ENCODE measurements around the gene ZBTB7B.

ZBTB7B gene

GRCh38 chr1:154998818-154999570, 3.6 kb upstream of the ZBTB7B start (continued):
- TF ChIP-seq PATZ1 (tag by site-specific recombination; IDR thresholded peaks at IDR 0.05) (peak; percentile 84), SP3 (tag by site-specific recombination; IDR thresholded peaks at IDR 0.05) (0 out of 2 replicates have a peak, but pooled peaks have one; percentile 16), ZBTB7A (tag by site-specific recombination; IDR thresholded peaks at IDR 0.05; ENCODE audit: low read depth) (no peak), ZEB2 (tag by site-specific recombination; IDR thresholded peaks at IDR 0.05) (0 out of 2 replicates have a peak, but pooled peaks have one; percentile 55), HOXA7 (CRISPR knock-in tag; IDR thresholded peaks at IDR 0.05; ENCODE audit: borderline replicate concordance) (no peak), ZNF837 (tag by site-specific recombination; IDR thresholded peaks at IDR 0.05) (no peak), ZNF302 (tag by site-specific recombination; IDR thresholded peaks at IDR 0.05; ENCODE audit: low read depth) (no peak), ZNF423 (tag by site-specific recombination; IDR thresholded peaks at IDR 0.05) (no peak), ZNF600 (tag by site-specific recombination; IDR thresholded peaks at IDR 0.05) (0 out of 2 replicates have a peak, but pooled peaks have one; percentile 12), ZNF223 (tag by site-specific recombination; IDR thresholded peaks at IDR 0.05) (no peak), ZIC2 (tag by site-specific recombination; IDR thresholded peaks at IDR 0.05) (0 out of 2 replicates have a peak, but pooled peaks have one; percentile 15), RBAK (tag by site-specific recombination; IDR thresholded peaks at IDR 0.05) (no peak), ZFP37 (tag by site-specific recombination; IDR thresholded peaks at IDR 0.05) (0 out of 2 replicates have a peak, but pooled peaks have one; percentile 42), PRDM2 (tag by site-specific recombination; IDR thresholded peaks at IDR 0.05; ENCODE audit: borderline replicate concordance) (no peak), ZNF558 (tag by site-specific recombination; IDR thresholded peaks at IDR 0.05) (no peak), ZNF621 (tag by site-specific recombination; IDR thresholded peaks at IDR 0.05) (no peak), ZNF174 (tag by site-specific recombination; IDR thresholded peaks at IDR 0.05) (no peak), ZNF2 (tag by site-specific recombination; IDR thresholded peaks at IDR 0.05) (0 out of 2 replicates have a peak, but pooled peaks have one; percentile 47), ZNF501 (tag by site-specific recombination; IDR thresholded peaks at IDR 0.05) (peak; percentile 65; the same call in 1 of the 2 replicates), ZNF16 (tag by site-specific recombination; IDR thresholded peaks at IDR 0.05; ENCODE audit: low read depth) (no peak), ZNF148 (tag by site-specific recombination; IDR thresholded peaks at IDR 0.05; ENCODE audit: borderline replicate concordance) (no peak), CTCF (tag by site-specific recombination; IDR thresholded peaks at IDR 0.05) (peak; percentile 88), ZNF184 (tag by site-specific recombination; IDR thresholded peaks at IDR 0.05) (no peak), SP7 (tag by site-specific recombination; IDR thresholded peaks at IDR 0.05) (peak; percentile 40; the same call in 1 of the 2 replicates), KLF17 (tag by site-specific recombination; IDR thresholded peaks at IDR 0.05) (0 out of 2 replicates have a peak, but pooled peaks have one; percentile 15), GLIS1 (tag by site-specific recombination; IDR thresholded peaks at IDR 0.05) (peak; percentile 51), ZNF561 (tag by site-specific recombination; IDR thresholded peaks at IDR 0.05; ENCODE audit: borderline replicate concordance) (peak; percentile 41; the same call in 1 of the 2 replicates)

Measured in HEK293 (cell line).